T-helper 2 cell treated with Interferon-gamma antibody and Interleukin-4, amounts not matched to agents 100 ng/mL and 5 ng/mL, for 36 hours (primary cell): ENCODE data around the gene HIRA. TPM values are rescaled to one million over a fixed set of nuclear protein-coding genes. Genes with fewer than 3 reads are reported as not detected.
"Not testable (repeated sequence)": the region's sequence is repeated elsewhere in the genome, so short reads cannot be mapped to it uniquely, and the experiment has no call there.

Experiments used
- intact Hi-C: fragments of 100-400 bp; cut with micrococcal nuclease; formaldehyde crosslinking; loops from one replicate; pipeline ENCODE4 v1.15.1; 2023
- total RNA-seq: library from RNA; stranded (reverse); gene quantifications from 2 replicates; pipeline ENCODE4 v1.2.3, GENCODE V29; 2022

HIRA gene
- total RNA-seq, 1 donor from 2014 or later, result 45.0 TPM

- intact Hi-C loops, result no loop called here
Measured at GRCh38 chr22:19331975-19332374, 99.6 kb downstream of the HIRA start.

GRCh38 chr22:19331474-19331873, 100.1 kb downstream of the HIRA start:
- intact Hi-C loops, result no loop called here

GRCh38 chr22:19330865-19331418, 100.6 kb downstream of the HIRA start:
- intact Hi-C loops, result no loop called here

GRCh38 chr22:19330205-19330604, 101.3 kb downstream of the HIRA start:
- intact Hi-C loops, result not testable (repeated sequence)

- intact Hi-C loops, result no loop called here
Measured at GRCh38 chr22:19329454-19329853, 102.1 kb downstream of the HIRA start.

GRCh38 chr22:19325296-19325948, 106.1 kb downstream of the HIRA start:
- intact Hi-C loops, result no loop called here

- intact Hi-C loops, result not testable (repeated sequence)
Measured at GRCh38 chr22:19323420-19323819, 108.1 kb downstream of the HIRA start.

GRCh38 chr22:19321757-19322156, 109.8 kb downstream of the HIRA start:
- intact Hi-C loops, result no loop called here

GRCh38 chr22:19320136-19320535, 111.4 kb downstream of the HIRA start:
- intact Hi-C loops, result not testable (repeated sequence)

- intact Hi-C loops, result no loop called here
Measured at GRCh38 chr22:19319281-19319680, 112.3 kb downstream of the HIRA start.

GRCh38 chr22:19317865-19318264, 113.7 kb downstream of the HIRA start:
- intact Hi-C loops, result no loop called here

- intact Hi-C loops, result no loop called here
Measured at GRCh38 chr22:19307872-19308271, 123.7 kb downstream of the HIRA start.

GRCh38 chr22:19306535-19306934, 125.0 kb downstream of the HIRA start:
- intact Hi-C loops, result not testable (repeated sequence)

- intact Hi-C loops, result no loop called here
Measured at GRCh38 chr22:19304547-19304946, 127.0 kb downstream of the HIRA start.

- intact Hi-C loops, result no loop called here
Measured at GRCh38 chr22:19303785-19304184, 127.7 kb downstream of the HIRA start.

- intact Hi-C loops, result no loop called here
Measured at GRCh38 chr22:19295733-19296132, 135.8 kb downstream of the HIRA start.

- intact Hi-C loops, result loop anchor here (5.0 kb wide), 2 partner anchors 140 to 170 kb away; partner anchors contain the start of genes DGCR2, HIRA and MRPL40
Measured at GRCh38 chr22:19292458-19293230, 138.9 kb downstream of the HIRA start.

- intact Hi-C loops, result loop anchor here (1.0 to 5.0 kb wide), 4 partner anchors 114 to 187 kb away; partner anchors contain the start of genes CDC45, DGCR2, HIRA and MRPL40
Measured at GRCh38 chr22:19291580-19292457, 139.7 kb downstream of the HIRA start, which contains the start of gene CLTCL1. Gene CLTCL1, minus strand, starts transcription at chr22:19291719. Its CDS starts 78 bp downstream, at chr22:19291641.

GRCh38 chr22:19291218-19291579, 140.3 kb downstream of the HIRA start:
- intact Hi-C loops, result loop anchor here (1.0 to 5.0 kb wide), 4 partner anchors 113 to 188 kb away; partner anchors contain the start of genes CDC45, DGCR2, HIRA and MRPL40

- intact Hi-C loops, result loop anchor here (1.0 to 5.0 kb wide), 4 partner anchors 112 to 188 kb away; partner anchors contain the start of genes CDC45, DGCR2, HIRA and MRPL40
Measured at GRCh38 chr22:19290400-19291217, 140.9 kb downstream of the HIRA start.
